Measurements from ENCODE around the gene KCNIP1. TPM values are rescaled to one million over a fixed set of nuclear protein-coding genes. Genes with fewer than 3 reads are reported as not detected.

Gene KCNIP1
- total and polyA plus RNA-seq, 8 donors, result 0.20 to 0.73 (median 0.31) TPM; not detected in 3

DNA sequence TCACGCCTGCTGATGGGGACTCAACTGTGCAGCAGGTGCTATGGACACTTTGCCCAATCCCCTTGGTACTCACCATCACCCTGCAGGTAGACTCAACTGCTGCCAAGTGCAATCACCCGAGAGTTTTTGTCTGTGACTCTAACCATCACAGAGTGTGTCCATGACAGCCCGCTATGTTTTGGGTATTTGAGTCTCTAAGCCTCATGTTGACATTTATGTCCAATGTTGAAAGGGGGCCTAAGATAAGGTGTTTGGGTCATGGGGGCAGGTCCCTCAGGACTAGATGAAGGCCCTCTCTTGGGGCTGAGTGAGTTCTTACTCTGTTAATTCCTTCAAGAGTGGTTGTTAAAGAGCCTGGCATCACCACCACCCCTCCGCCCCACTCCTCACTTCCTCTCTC is 235.6 kb downstream of the KCNIP1 start:
- Histone ChIP-seq H3K9me3 (peaks cover 0 to 17% (median 11%) of the 10 kb centered on the region in 4 donors), H3K36me3 (no peaks in the 10 kb centered on the region), H3K27ac (no peak overlapping the region), H3K4me1 (peaks cover 4 to 6% (median 6%) of the 10 kb centered on the region in 4 donors), H3K27me3 (peaks cover 0 to 7% (median 0%) of the 10 kb centered on the region in 3 donors), H3K4me3 (no peak overlapping the region)
- no peak for DNase-seq
- intact Hi-C loops (cut with DNase I; ENCODE audit: low total_unique reads), result no loop called here
- 87 to 92% (median 91%) methylated on average over 4 of the region's 4 CpGs for WGBS, 5 donors
- TF ChIP-seq EP300 (IDR thresholded peaks at IDR 0.05) (no peak), POLR2A (IDR thresholded peaks at IDR 0.05) (no peak), POLR2AphosphoS5 (IDR thresholded peaks at IDR 0.05) (no peak)
- TF ChIP-seq, protein P1, sequence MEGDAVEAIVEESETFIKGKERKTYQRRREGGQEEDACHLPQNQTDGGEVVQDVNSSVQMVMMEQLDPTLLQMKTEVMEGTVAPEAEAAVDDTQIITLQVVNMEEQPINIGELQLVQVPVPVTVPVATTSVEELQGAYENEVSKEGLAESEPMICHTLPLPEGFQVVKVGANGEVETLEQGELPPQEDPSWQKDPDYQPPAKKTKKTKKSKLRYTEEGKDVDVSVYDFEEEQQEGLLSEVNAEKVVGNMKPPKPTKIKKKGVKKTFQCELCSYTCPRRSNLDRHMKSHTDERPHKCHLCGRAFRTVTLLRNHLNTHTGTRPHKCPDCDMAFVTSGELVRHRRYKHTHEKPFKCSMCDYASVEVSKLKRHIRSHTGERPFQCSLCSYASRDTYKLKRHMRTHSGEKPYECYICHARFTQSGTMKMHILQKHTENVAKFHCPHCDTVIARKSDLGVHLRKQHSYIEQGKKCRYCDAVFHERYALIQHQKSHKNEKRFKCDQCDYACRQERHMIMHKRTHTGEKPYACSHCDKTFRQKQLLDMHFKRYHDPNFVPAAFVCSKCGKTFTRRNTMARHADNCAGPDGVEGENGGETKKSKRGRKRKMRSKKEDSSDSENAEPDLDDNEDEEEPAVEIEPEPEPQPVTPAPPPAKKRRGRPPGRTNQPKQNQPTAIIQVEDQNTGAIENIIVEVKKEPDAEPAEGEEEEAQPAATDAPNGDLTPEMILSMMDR (IDR thresholded peaks at IDR 0.05), result no peak

DNA sequence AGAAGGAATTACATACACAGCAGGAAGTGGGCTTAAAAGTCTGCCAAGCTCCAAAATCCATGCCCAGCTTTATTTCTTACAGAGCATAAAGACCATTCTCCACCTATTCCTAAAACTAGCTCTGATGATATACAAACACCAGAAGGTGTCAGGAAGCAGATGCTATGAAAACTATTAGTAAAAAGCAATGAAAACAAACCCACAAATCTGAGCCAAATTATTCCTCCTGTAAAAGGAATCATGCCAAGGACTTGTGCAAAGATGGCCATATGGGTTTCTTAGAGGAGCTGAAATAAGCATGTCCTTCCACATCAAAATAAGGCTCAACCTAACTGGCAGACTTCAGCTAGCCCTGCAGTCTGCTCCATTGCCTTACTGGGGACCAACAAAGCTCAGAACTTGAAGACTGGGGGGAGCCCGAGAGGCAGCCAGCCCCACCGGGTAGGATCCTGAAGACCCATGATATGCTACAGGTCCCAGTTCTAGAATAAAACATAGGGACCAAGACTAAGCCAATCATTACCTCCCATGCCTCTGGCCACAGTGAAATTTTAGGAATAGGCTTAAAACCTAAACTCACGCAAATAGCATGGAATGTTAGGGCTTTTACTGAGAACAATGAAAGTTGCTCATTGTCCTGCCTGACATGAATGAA is 236.9 kb downstream of the KCNIP1 start:
- intact Hi-C loops (cut with DNase I; ENCODE audit: low total_unique reads), result no loop called here

DNA sequence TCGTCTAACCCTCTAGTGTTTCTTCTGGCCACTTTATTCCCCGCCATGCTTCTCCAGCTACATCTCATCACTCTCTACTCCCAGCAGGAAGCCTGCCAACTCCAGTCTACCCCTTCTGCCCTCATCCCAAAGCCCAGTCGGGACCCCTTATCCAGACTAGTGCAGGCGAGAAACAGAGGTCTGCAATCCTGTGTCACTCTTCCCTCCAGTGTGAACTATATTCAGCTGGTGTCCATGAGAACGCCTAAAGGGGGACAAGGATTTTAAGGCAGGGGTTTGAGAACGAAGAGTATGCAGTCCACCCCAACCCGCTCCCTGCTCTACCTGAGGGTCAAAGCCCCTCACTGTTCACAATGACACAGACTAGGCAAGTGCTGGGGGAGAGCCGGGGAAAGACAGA is 238.0 kb downstream of the KCNIP1 start:
- Histone ChIP-seq H3K4me1 (peaks cover 23 to 29% (median 29%) of the 10 kb centered on the region in 4 donors), H3K4me3 (no peak overlapping the region), H3K27ac (no peak overlapping the region), H3K36me3 (no peaks in the 10 kb centered on the region), H3K27me3 (peaks cover 0 to 28% (median 7%) of the 10 kb centered on the region in 3 donors), H3K9me3 (no peaks in the 10 kb centered on the region)
- TF ChIP-seq POLR2A (IDR thresholded peaks at IDR 0.05) (no peak), EP300 (IDR thresholded peaks at IDR 0.05) (no peak), POLR2AphosphoS5 (IDR thresholded peaks at IDR 0.05) (no peak)
- TF ChIP-seq, protein P1 (IDR thresholded peaks at IDR 0.05), result no peak
- 73 to 78% (median 78%) methylated on average over 8 of the region's 8 CpGs for WGBS, 5 donors
- DNase-seq, result no peak
- intact Hi-C loops (cut with DNase I; ENCODE audit: low total_unique reads), result no loop called here

More for the DNA sequence above, 236.9 kb downstream of the KCNIP1 start:
- H3K4me1 ChIP-seq, result peaks cover 15 to 18% (median 18%) of the 10 kb centered on the region in 4 donors
- no peak overlapping the region for H3K27ac ChIP-seq
- no peak for DNase-seq
- H3K27me3 ChIP-seq, result peaks cover 0 to 19% (median 1%) of the 10 kb centered on the region in 3 donors
- TF ChIP-seq, protein P1 (IDR thresholded peaks at IDR 0.05), result no peak
- TF ChIP-seq POLR2AphosphoS5 (IDR thresholded peaks at IDR 0.05) (no peak), EP300 (IDR thresholded peaks at IDR 0.05) (no peak), POLR2A (IDR thresholded peaks at IDR 0.05) (no peak)
- WGBS, 5 donors, result 75 to 95% (median 90%) methylated on average over 3 of the region's 3 CpGs
- H3K9me3 ChIP-seq, result peaks cover 0 to 5% (median 2%) of the 10 kb centered on the region in 4 donors
- H3K4me3 ChIP-seq, result no peak overlapping the region
- H3K36me3 ChIP-seq, result no peaks in the 10 kb centered on the region

DNA sequence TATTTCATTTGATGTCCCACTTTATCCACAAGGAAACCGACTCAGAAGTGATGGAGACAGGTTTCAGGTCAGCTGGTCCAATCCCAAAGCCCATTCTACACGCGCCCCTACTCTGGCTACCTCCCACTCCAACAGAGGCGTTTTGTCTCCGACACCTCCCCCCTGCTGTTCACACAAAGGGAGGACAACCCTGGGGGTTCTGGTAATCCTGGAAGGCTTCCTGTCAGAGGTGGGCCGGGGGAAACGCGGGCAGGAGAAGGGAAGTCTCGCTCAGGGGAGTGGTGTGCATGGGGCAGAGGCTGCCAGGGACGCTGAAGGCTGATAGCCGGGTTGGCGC is 240.0 kb downstream of the KCNIP1 start:
- no peaks in the 10 kb centered on the region for H3K9me3 ChIP-seq
- DNase-seq, result no peak
- no peak overlapping the region for H3K27ac ChIP-seq
- intact Hi-C loops (cut with DNase I; ENCODE audit: low total_unique reads), result loop anchor here (2.0 kb wide), 1 partner anchor 45 kb away; no protein-coding TSS in a partner anchor
- peaks cover 0 to 28% (median 7%) of the 10 kb centered on the region in 3 donors for H3K27me3 ChIP-seq
- peak overlapping the region in 2 of 4 donors; percentile 26 to 42 for H3K4me3 ChIP-seq
- peaks cover 23 to 39% (median 34%) of the 10 kb centered on the region in 4 donors for H3K4me1 ChIP-seq
- TF ChIP-seq EP300 (IDR thresholded peaks at IDR 0.05) (no peak), POLR2A (IDR thresholded peaks at IDR 0.05) (no peak), POLR2AphosphoS5 (IDR thresholded peaks at IDR 0.05) (no peak)
- TF ChIP-seq, protein P1 (IDR thresholded peaks at IDR 0.05), result no peak
- no peaks in the 10 kb centered on the region for H3K36me3 ChIP-seq
- 8 to 16% (median 13%) methylated on average over 12 of the region's 12 CpGs for WGBS, 5 donors

Data from stomach (tissue), 9 donors.